GM18870 (cell line): ENCODE measurements around the gene MPHOSPH8.
"Not testable (repeated sequence)": the region's sequence is repeated elsewhere in the genome, so short reads cannot be mapped to it uniquely, and the experiment has no call there.

ENCODE experiments used
- ATAC-seq: cut with Tn5 transposase; IDR thresholded peaks from one replicate; pipeline ENCODE4 v1.9.1; 2021; ENCODE audit warnings: moderate library complexity; ENCODE audit not compliant: unreplicated experiment

The MPHOSPH8 gene

GRCh38 chr13:19681517-19681916 is 48.1 kb downstream of the MPHOSPH8 start:
- ATAC-seq = no peak

GRCh38 chr13:19685034-19685433 is 51.6 kb downstream of the MPHOSPH8 start:
- no peak for ATAC-seq

- no peak for ATAC-seq
Observed at GRCh38 chr13:19685437-19685836, 52.0 kb downstream of the MPHOSPH8 start.

- ATAC-seq = not testable (repeated sequence)
Observed at GRCh38 chr13:19691447-19691846, 58.0 kb downstream of the MPHOSPH8 start.

- ATAC-seq = no peak
Observed at GRCh38 chr13:19695428-19695827, 62.0 kb downstream of the MPHOSPH8 start.

- ATAC-seq = no peak
Observed at GRCh38 chr13:19695829-19696228, 62.4 kb downstream of the MPHOSPH8 start.

GRCh38 chr13:19700963-19701362 is 67.5 kb downstream of the MPHOSPH8 start:
- not testable (repeated sequence) for ATAC-seq

GRCh38 chr13:19701619-19702018 is 68.2 kb downstream of the MPHOSPH8 start:
- ATAC-seq = not testable (repeated sequence)

- ATAC-seq = not testable (repeated sequence)
Observed at GRCh38 chr13:19704256-19704655, 70.8 kb downstream of the MPHOSPH8 start.

- not testable (repeated sequence) for ATAC-seq
Observed at GRCh38 chr13:19709039-19709438, 75.6 kb downstream of the MPHOSPH8 start.

GRCh38 chr13:19709782-19710181 is 76.3 kb downstream of the MPHOSPH8 start:
- ATAC-seq = not testable (repeated sequence)

GRCh38 chr13:19713186-19713965 is 79.9 kb downstream of the MPHOSPH8 start:
- no peak for ATAC-seq

- no peak for ATAC-seq
Observed at GRCh38 chr13:19720039-19720438, 86.6 kb downstream of the MPHOSPH8 start.
